ENCODE results near the gene RSPH1.

GRCh38 chr21:42443876-42444744 is 51.9 kb downstream of the RSPH1 start:
- no peak for TF ChIP-seq EP300 (IDR thresholded peaks at IDR 0.05)
- TF ChIP-seq, protein P1, sequence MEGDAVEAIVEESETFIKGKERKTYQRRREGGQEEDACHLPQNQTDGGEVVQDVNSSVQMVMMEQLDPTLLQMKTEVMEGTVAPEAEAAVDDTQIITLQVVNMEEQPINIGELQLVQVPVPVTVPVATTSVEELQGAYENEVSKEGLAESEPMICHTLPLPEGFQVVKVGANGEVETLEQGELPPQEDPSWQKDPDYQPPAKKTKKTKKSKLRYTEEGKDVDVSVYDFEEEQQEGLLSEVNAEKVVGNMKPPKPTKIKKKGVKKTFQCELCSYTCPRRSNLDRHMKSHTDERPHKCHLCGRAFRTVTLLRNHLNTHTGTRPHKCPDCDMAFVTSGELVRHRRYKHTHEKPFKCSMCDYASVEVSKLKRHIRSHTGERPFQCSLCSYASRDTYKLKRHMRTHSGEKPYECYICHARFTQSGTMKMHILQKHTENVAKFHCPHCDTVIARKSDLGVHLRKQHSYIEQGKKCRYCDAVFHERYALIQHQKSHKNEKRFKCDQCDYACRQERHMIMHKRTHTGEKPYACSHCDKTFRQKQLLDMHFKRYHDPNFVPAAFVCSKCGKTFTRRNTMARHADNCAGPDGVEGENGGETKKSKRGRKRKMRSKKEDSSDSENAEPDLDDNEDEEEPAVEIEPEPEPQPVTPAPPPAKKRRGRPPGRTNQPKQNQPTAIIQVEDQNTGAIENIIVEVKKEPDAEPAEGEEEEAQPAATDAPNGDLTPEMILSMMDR (IDR thresholded peaks at IDR 0.05), result no peak

Data from gastroesophageal sphincter (tissue), 3 donors.